ENCODE data around the gene PAPOLA. TPM values are rescaled to one million over a fixed set of nuclear protein-coding genes. Genes with fewer than 3 reads are reported as not detected.
A peak's percentile ranks its signal among the peaks of the same experiment; 100 is the strongest.

Gene PAPOLA
- total RNA-seq, 1 donor from 2014 or later: 188 TPM

DNA sequence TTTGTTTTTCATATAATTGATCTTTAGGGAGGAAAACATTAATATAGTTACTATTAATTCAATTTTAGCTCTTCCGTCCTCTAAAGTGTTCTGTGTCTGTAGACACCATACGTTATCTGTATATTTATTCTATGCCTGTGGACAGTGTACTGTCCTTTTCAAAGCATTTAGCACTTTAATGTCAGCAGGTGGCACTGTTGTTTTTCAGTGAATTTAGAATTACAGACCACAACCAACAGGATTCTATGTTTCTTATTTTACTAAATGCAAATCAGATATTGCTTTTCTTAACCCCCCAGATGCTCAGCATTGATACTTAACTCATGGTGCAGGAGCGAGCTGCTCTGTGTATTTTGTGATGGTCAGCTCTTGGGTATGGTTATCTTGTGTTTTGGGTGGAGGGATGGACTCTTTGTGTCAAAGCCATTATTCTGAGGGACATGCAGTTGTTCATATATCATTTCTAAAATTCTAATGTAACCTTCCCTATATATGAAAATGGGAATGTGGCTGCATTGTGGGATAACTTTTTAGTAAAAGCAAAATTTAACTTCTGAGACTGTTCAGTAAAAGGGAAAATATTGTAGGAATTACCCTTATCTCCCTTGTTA, 65.2 kb downstream of the PAPOLA start:
- TF ChIP-seq CTCF (IDR thresholded peaks at IDR 0.05; ENCODE audit: insufficient read depth, low read depth, low read length): peak; percentile 66
- TF ChIP-seq EZH2 (IDR thresholded peaks at IDR 0.05; ENCODE audit: insufficient read depth, low read length): no peak
- Histone ChIP-seq H3K27me3 (ENCODE audit: insufficient read depth, low read length) (no peaks in the 10 kb centered on the region), H3K9me3 (ENCODE audit: insufficient read depth, low read depth, low read length) (no peaks in the 10 kb centered on the region), H2AFZ (ENCODE audit: low read depth, low read length) (no peak overlapping the region), H3K27ac (ENCODE audit: low read depth, low read length) (no peak overlapping the region), H3K36me3 (ENCODE audit: insufficient read depth, low read length) (peaks cover 9% of the 10 kb centered on the region), H3K4me2 (ENCODE audit: low read length) (no peak overlapping the region), H3K4me1 (ENCODE audit: insufficient read depth, low read length) (no peaks in the 10 kb centered on the region), H3K9ac (ENCODE audit: low read length) (no peak overlapping the region), H4K20me1 (ENCODE audit: insufficient read depth, low read length) (peaks cover 16% of the 10 kb centered on the region), H3K4me3 (ENCODE audit: insufficient read depth, low read depth, low read length) (no peak overlapping the region), H3K79me2 (ENCODE audit: insufficient read depth, low read length) (no peaks in the 10 kb centered on the region)
- Mint-ChIP-seq H3K9me3 (ENCODE audit: unreplicated experiment) (no peaks in the 10 kb centered on the region), H3K4me1 (ENCODE audit: low read depth, unreplicated experiment) (peaks cover 2% of the 10 kb centered on the region), H3K36me3 (ENCODE audit: low read depth, unreplicated experiment) (peaks cover 4% of the 10 kb centered on the region), H3K27me3 (ENCODE audit: low read depth, unreplicated experiment) (no peaks in the 10 kb centered on the region), H3K4me3 (ENCODE audit: unreplicated experiment) (no peak overlapping the region), H3K27ac (ENCODE audit: unreplicated experiment) (no peak overlapping the region)
- DNase-seq (ENCODE audit: low read depth) (peak; percentile 13), FAIRE-seq (no peak)

GRCh38 chr14:96568621-96569020, 66.4 kb downstream of the PAPOLA start:
- FAIRE-seq (no peak), DNase-seq (ENCODE audit: low read depth) (peak; percentile 11)
- Histone ChIP-seq H2AFZ (ENCODE audit: low read depth, low read length) (no peak overlapping the region), H3K4me3 (ENCODE audit: insufficient read depth, low read depth, low read length) (no peak overlapping the region), H3K4me2 (ENCODE audit: low read length) (no peak overlapping the region), H3K9me3 (ENCODE audit: insufficient read depth, low read depth, low read length) (no peaks in the 10 kb centered on the region), H3K9ac (ENCODE audit: low read length) (no peak overlapping the region), H3K27ac (ENCODE audit: low read depth, low read length) (no peak overlapping the region), H3K27me3 (ENCODE audit: insufficient read depth, low read length) (no peaks in the 10 kb centered on the region), H3K4me1 (ENCODE audit: insufficient read depth, low read length) (no peaks in the 10 kb centered on the region), H3K79me2 (ENCODE audit: insufficient read depth, low read length) (no peaks in the 10 kb centered on the region), H3K36me3 (ENCODE audit: insufficient read depth, low read length) (peaks cover 9% of the 10 kb centered on the region), H4K20me1 (ENCODE audit: insufficient read depth, low read length) (peaks cover 19% of the 10 kb centered on the region)
- Mint-ChIP-seq H3K4me1 (ENCODE audit: low read depth, unreplicated experiment) (peaks cover 2% of the 10 kb centered on the region), H3K27ac (ENCODE audit: unreplicated experiment) (no peak overlapping the region), H3K36me3 (ENCODE audit: low read depth, unreplicated experiment) (peaks cover 2% of the 10 kb centered on the region), H3K9me3 (ENCODE audit: unreplicated experiment) (no peaks in the 10 kb centered on the region), H3K27me3 (ENCODE audit: low read depth, unreplicated experiment) (no peaks in the 10 kb centered on the region), H3K4me3 (ENCODE audit: unreplicated experiment) (no peak overlapping the region)
- TF ChIP-seq CTCF (IDR thresholded peaks at IDR 0.05; ENCODE audit: insufficient read depth, low read depth, low read length) (no peak), EZH2 (IDR thresholded peaks at IDR 0.05; ENCODE audit: insufficient read depth, low read length) (no peak)

- Histone ChIP-seq H3K79me2 (ENCODE audit: insufficient read depth, low read length) (no peaks in the 10 kb centered on the region), H3K9me3 (ENCODE audit: insufficient read depth, low read depth, low read length) (no peaks in the 10 kb centered on the region), H3K4me2 (ENCODE audit: low read length) (no peak overlapping the region), H3K4me3 (ENCODE audit: insufficient read depth, low read depth, low read length) (no peak overlapping the region), H3K9ac (ENCODE audit: low read length) (no peak overlapping the region), H2AFZ (ENCODE audit: low read depth, low read length) (no peak overlapping the region), H3K27me3 (ENCODE audit: insufficient read depth, low read length) (no peaks in the 10 kb centered on the region), H3K27ac (ENCODE audit: low read depth, low read length) (no peak overlapping the region), H3K36me3 (ENCODE audit: insufficient read depth, low read length) (no peaks in the 10 kb centered on the region), H3K4me1 (ENCODE audit: insufficient read depth, low read length) (peaks cover 13% of the 10 kb centered on the region), H4K20me1 (ENCODE audit: insufficient read depth, low read length) (peaks cover 37% of the 10 kb centered on the region)
- FAIRE-seq (no peak), DNase-seq (ENCODE audit: low read depth) (no peak)
- H3K4me1 Mint-ChIP-seq (ENCODE audit: low read depth, unreplicated experiment): peaks cover 16% of the 10 kb centered on the region
- H3K4me3 Mint-ChIP-seq (ENCODE audit: unreplicated experiment): no peak overlapping the region
- H3K27me3 Mint-ChIP-seq (ENCODE audit: low read depth, unreplicated experiment): no peaks in the 10 kb centered on the region
- H3K27ac Mint-ChIP-seq (ENCODE audit: unreplicated experiment): no peak overlapping the region
- H3K36me3 Mint-ChIP-seq (ENCODE audit: low read depth, unreplicated experiment): peaks cover 2% of the 10 kb centered on the region
- TF ChIP-seq EZH2 (IDR thresholded peaks at IDR 0.05; ENCODE audit: insufficient read depth, low read length) (no peak), CTCF (IDR thresholded peaks at IDR 0.05; ENCODE audit: insufficient read depth, low read depth, low read length) (no peak)
- H3K9me3 Mint-ChIP-seq (ENCODE audit: unreplicated experiment): no peaks in the 10 kb centered on the region
Measured at GRCh38 chr14:96571311-96571710, 69.1 kb downstream of the PAPOLA start.
